Esophagus squamous epithelium (tissue), 5 donors: Measurements from ENCODE around the gene ANKRD42. TPM values are rescaled to one million over a fixed set of nuclear protein-coding genes. Genes with fewer than 3 reads are reported as not detected.
A peak's percentile ranks its signal among the peaks of the same experiment; 100 is the strongest.

Experiments
- DNase-seq: peaks from one replicate; lab custom pipeline; 2025; lab: John Stamatoyannopoulos, UW
- H3K27ac ChIP-seq, 4 donors: fragments of 200-600 bp; sonication (generic); one replicate each; pipeline ENCODE4 v1.5.1; 2016 to 2019; ENCODE audit warnings: mild to moderate bottlenecking in 1 of 4
- H3K27me3 ChIP-seq, 4 donors: fragments of 200-600 bp; sonication (generic); 1 replicate in 3 of 4; 2 replicates in 1 of 4; pipeline versions ENCODE4 v1.5.1 to v1.6.0; 2017 to 2021; ENCODE audit warnings: antibody characterized with exemption in 1 of 4
- H3K36me3 ChIP-seq, 3 donors: fragments of 200-600 bp; sonication (generic); one replicate each; pipeline ENCODE4 v1.5.1; 2016 to 2019
- H3K4me1 ChIP-seq, 3 donors: fragments of 200-600 bp; sonication (generic); one replicate each; pipeline ENCODE4 v1.5.1; 2017 to 2019
- H3K4me3 ChIP-seq, 4 donors: fragments of 200-600 bp; sonication (generic); 1 replicate in 3 of 4; 2 replicates in 1 of 4; pipeline ENCODE4 v1.5.1; 2016 to 2019; ENCODE audit warnings: mild to moderate bottlenecking in 2 of 4, moderate library complexity in 1 of 4
- H3K9me3 ChIP-seq, 3 donors: fragments of 200-600 bp; sonication (generic); one replicate each; pipeline ENCODE4 v1.5.1; 2016 to 2019
- POLR2A ChIP-seq, 4 donors: fragments of 450-650 bp; IDR thresholded peaks; one replicate each; pipeline ENCODE4 v1.6.1; 2017; ENCODE audit warnings: antibody characterized with exemption in 4 of 4, mild to moderate bottlenecking in 4 of 4, moderate library complexity in 3 of 4
- WGBS, 2 donors: methylation state at CpG; one replicate each; pipeline ENCODE4 v1.1.5; 2018; 5-methylcytosine and 5-hydroxymethylcytosine counted together
- intact Hi-C: fragments of 100-400 bp; cut with DNase I; formaldehyde crosslinking; loops from one replicate; pipeline ENCODE4 v1.15.0; 2022
- total RNA-seq, 4 donors: library from RNA; depleted of rRNA; stranded (reverse); fragments of >200 nt; gene quantifications; one replicate each; pipeline ENCODE4 v1.1.0, GENCODE V29; 2016
- TF ChIP-seq, protein P1 (sequence below), 6 experiments: fragments of 450-650 bp in 4 of 6; fragments of 200-600 bp in 2 of 6; sonication (generic) in 2 of 6; IDR thresholded peaks; one replicate each; pipeline ENCODE4 v1.5.1; 2016 to 2019; ENCODE audit warnings: antibody characterized with exemption in 6 of 6, mild to moderate bottlenecking in 4 of 6, moderate library complexity in 4 of 6
- donor health status: DM: yes; HTN: yes; CAD: no.

ANKRD42 gene
- total RNA-seq, 4 donors from 2014 or later = 3.9 to 7.4 (median 5.2) TPM

DNA sequence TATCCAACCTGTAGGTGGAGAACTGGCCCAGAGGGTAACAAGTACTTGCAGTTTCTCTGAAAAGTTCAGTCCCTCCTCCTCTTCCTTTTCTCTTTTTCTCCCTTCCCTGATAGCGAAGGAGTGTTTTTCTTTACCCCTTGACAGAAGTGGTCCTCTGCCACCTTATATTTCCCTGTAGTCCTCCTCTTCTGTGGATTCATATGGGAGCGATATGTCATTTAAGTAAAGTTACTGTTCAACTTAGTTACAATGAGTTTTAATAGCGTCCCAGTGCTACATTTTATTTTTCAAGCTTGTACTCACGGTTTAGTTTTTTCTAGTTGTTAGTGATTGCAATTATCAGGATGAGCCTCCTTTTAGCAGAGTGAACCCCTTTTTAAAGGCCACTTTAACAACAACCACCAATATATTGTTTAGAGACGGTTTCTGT is 35.1 kb upstream of the ANKRD42 start:
- intact Hi-C loops = no loop called here
- H3K9me3 ChIP-seq = no peaks in the 10 kb centered on the region
- peak overlapping the region; percentile 98 to 100 (median 100) for H3K27ac ChIP-seq
- TF ChIP-seq, protein P1, sequence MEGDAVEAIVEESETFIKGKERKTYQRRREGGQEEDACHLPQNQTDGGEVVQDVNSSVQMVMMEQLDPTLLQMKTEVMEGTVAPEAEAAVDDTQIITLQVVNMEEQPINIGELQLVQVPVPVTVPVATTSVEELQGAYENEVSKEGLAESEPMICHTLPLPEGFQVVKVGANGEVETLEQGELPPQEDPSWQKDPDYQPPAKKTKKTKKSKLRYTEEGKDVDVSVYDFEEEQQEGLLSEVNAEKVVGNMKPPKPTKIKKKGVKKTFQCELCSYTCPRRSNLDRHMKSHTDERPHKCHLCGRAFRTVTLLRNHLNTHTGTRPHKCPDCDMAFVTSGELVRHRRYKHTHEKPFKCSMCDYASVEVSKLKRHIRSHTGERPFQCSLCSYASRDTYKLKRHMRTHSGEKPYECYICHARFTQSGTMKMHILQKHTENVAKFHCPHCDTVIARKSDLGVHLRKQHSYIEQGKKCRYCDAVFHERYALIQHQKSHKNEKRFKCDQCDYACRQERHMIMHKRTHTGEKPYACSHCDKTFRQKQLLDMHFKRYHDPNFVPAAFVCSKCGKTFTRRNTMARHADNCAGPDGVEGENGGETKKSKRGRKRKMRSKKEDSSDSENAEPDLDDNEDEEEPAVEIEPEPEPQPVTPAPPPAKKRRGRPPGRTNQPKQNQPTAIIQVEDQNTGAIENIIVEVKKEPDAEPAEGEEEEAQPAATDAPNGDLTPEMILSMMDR (IDR thresholded peaks at IDR 0.05) = no peak
- TF ChIP-seq POLR2A (IDR thresholded peaks at IDR 0.05) = no peak
- no peaks in the 10 kb centered on the region for H3K27me3 ChIP-seq
- H3K4me1 ChIP-seq = peaks cover 7 to 52% (median 20%) of the 10 kb centered on the region in 3 donors
- H3K36me3 ChIP-seq = peaks cover 0 to 10% (median 0%) of the 10 kb centered on the region in 3 donors
- H3K4me3 ChIP-seq = peak overlapping the region; percentile 79 to 99 (median 93)
- no peak for DNase-seq
- 0 to 1% methylated on average over 5 of the region's 5 CpGs for WGBS, 2 donors

DNA sequence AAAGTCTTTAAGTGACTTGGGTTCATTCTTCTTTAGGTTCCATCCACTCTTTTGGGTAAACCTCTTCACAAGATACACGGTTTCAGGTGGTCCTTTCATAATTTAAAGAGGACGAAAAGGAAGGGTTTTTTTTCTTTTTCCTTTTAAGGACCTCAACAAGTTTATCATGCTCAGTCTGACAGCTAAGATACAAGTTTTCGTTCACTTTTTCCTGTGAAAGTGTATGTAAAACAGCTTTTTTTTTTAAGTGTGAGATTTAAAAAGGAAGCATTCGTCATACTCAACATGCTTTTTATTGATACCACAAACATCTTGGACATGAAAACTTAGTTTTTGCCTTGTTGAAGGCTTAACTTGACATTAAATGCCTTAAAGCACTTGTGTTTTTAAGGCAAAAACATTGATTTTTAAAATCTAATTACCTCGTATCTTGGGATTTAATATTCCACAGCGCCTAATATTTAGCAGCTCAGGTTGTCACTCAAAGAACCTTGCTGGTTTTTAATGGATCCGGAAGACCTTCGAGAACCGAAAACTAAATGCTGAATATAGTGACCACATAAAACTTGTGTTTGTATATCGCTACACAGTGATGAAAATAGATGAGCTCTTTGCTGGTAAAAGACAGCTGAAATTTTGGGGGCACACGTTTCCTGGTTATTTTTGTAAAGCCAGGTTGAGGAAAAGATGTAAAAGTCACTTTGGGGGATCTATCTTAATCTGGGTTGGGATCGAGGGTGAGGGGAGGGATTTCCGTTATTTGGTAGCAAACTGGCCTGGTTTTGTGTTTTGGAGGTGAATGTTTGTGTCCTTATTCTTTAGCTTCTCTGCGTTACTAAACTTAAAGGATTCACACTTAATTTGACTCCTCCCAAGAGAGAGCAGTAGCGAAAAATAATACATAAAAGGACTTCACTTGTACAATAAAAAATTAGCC is 34.3 kb upstream of the ANKRD42 start:
- Histone ChIP-seq H3K27ac (peak overlapping the region; percentile 27 to 100 (median 99)), H3K9me3 (no peaks in the 10 kb centered on the region), H3K4me3 (peak overlapping the region; percentile 79 to 99 (median 93)), H3K4me1 (peaks cover 7 to 61% (median 20%) of the 10 kb centered on the region in 3 donors), H3K27me3 (no peaks in the 10 kb centered on the region), H3K36me3 (peaks cover 0 to 14% (median 0%) of the 10 kb centered on the region in 3 donors)
- 6% methylated on average over 15 of the region's 15 CpGs for WGBS, 2 donors
- DNase-seq = no peak
- intact Hi-C loops = no loop called here
- TF ChIP-seq POLR2A (IDR thresholded peaks at IDR 0.05) = no peak
- TF ChIP-seq, protein P1 (IDR thresholded peaks at IDR 0.05) = no peak

DNA sequence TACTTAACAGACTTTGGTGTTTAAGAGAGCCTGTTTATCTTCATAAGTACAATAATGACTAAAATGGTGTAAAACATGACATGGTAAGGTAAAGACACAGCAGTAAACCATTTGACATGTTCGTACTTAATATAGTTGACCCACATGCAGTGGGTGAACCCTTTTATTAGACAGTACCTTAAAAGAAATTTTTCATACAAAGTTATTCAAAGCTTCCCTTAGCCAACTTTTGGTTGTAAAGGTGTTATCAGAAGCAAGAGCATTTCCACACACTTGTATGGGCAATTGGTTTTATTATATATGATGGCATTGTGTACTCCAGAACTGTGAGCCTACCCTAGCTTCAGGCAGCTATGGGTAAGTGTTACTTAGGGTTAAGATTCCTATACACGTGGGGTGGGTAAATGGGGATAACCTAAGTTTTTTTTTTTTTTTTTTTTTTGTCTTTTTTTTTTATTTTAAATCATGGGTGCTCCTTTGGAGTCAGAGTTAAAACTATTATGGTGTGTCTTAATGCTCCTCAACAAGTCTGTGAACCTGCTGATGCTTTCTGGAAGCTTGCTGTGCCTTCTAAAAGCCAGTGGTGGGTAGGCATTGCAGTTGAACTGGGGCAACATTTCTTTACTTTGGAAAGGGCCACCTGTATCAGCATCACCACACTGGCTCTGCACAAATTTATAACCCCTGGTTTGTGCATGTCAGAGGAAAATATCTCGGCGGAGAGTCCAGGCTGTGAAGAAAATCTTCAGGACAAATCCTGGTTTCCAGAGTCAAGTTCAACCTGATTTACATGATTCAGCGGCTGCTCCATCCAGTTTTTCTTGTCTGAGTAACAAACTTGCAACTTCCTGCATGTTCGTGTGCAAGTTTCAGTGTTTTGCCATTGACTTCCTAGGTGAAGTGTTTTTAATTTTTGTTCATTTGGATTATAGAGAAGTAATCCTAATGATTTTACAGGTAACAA is 33.3 kb upstream of the ANKRD42 start:
- WGBS, 2 donors = 16% methylated on average over 6 of the region's 6 CpGs

DNA sequence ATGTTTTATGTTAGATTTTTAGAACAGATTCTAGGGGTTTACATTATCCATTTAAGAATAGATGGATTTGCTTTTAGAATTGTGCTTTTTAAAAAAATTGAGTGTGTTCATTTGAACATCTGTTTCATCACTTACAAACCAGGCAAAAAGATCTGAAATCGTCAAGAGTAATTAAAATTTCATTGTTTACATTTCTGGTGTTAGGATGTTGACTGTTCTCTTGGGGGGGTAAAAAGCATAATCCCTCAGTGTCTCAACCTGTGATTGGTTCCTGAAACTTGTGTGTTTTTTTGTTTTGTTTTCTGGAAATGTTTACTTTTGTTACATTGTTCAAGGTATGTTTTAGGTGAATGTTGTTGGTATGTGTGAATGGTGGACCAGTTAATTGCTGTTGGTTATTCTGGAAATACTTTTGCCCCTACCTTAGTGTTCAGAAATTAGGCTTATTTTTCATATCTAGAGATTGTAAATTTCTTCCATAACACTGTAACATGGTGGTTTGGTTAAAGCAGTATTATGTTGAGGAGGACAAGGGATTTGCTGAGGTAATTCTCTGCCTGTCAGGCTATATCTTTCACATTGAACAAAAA is 31.8 kb upstream of the ANKRD42 start:
- Histone ChIP-seq H3K4me3 (peak overlapping the region in 3 of 4 donors; percentile 18 to 99 (median 90)), H3K9me3 (no peaks in the 10 kb centered on the region), H3K4me1 (peaks cover 7 to 66% (median 20%) of the 10 kb centered on the region in 3 donors), H3K27me3 (no peaks in the 10 kb centered on the region), H3K27ac (peak overlapping the region; percentile 0 to 100 (median 66)), H3K36me3 (peaks cover 0 to 39% (median 5%) of the 10 kb centered on the region in 3 donors)
- intact Hi-C loops = loop anchor here (10.0 kb wide), 2 partner anchors 87 to 257 kb away; partner anchors contain the start of genes DDIAS, PRCP and RAB30
- DNase-seq = no peak
- no peak for TF ChIP-seq POLR2A (IDR thresholded peaks at IDR 0.05)
- TF ChIP-seq, protein P1 (IDR thresholded peaks at IDR 0.05) = no peak
- 11 to 28% methylated on average over 1 of the region's 1 CpG for WGBS, 2 donors

More for the DNA sequence above, 33.3 kb upstream of the ANKRD42 start:
- peaks cover 0 to 23% (median 0%) of the 10 kb centered on the region in 3 donors for H3K36me3 ChIP-seq
- TF ChIP-seq, protein P1 (IDR thresholded peaks at IDR 0.05) = no peak
- peak in 1 of 4 donors; percentile 30 for TF ChIP-seq POLR2A (IDR thresholded peaks at IDR 0.05)
- intact Hi-C loops = loop anchor here (10.0 kb wide), 2 partner anchors 85 to 255 kb away; partner anchors contain the start of genes DDIAS, PRCP and RAB30
- H3K4me1 ChIP-seq = peaks cover 7 to 69% (median 20%) of the 10 kb centered on the region in 3 donors
- no peaks in the 10 kb centered on the region for H3K9me3 ChIP-seq
- peak overlapping the region; percentile 45 to 100 (median 99) for H3K27ac ChIP-seq
- no peaks in the 10 kb centered on the region for H3K27me3 ChIP-seq
- H3K4me3 ChIP-seq = peak overlapping the region; percentile 79 to 99 (median 93)
- DNase-seq = no peak
